Endothelial cell of umbilical vein (primary cell): Measurements from ENCODE around the gene DGKK. TPM values are rescaled to one million over a fixed set of nuclear protein-coding genes. Genes with fewer than 3 reads are reported as not detected.

Source experiments
- BruUV-seq: library from RNA; stranded (reverse); fragments of 400-500 nt; replicated peaks from 2 replicates; lab custom pipeline; 2021; lab: Mats Ljungman, UMichigan
- CTCF ChIA-PET: fragments of 300-600, 350-600 bp; sonication (Branson Sonifier 250); formaldehyde crosslinking; loops from one replicate; lab custom pipeline; 2021; ENCODE audit warnings: antibody characterized with exemption, inconsistent platforms; lab: Charles Lee
- POLR2A ChIA-PET: fragments of 300-600, 350-600 bp; sonication (Branson Sonifier 250); formaldehyde crosslinking; loops from one replicate; lab custom pipeline; 2021; ENCODE audit warnings: antibody characterized with exemption, inconsistent platforms; lab: Charles Lee
- DNase-seq: peaks from one replicate; pipeline ENCODE4 v3.0.0-alpha.2; 2011; ENCODE audit warnings: low read depth, low spot score
- FAIRE-seq: peaks from 2 replicates; lab custom pipeline; 2011; peaks lifted over from hg19 to GRCh38; lab: Jason Lieb, UNC
- H2AFZ ChIP-seq: 2 replicates; pipeline ENCODE4 v1.6.0; 2012; ENCODE audit warnings: low read depth, low read length, control low read depth, inconsistent platforms
- H3K27ac ChIP-seq: 2 replicates; pipeline ENCODE4 v1.5.1; 2011; ENCODE audit warnings: low read depth, mild to moderate bottlenecking, control low read depth, low read length, moderate library complexity; ENCODE audit not compliant: insufficient read depth
- H3K27me3 ChIP-seq, 2 experiments: 2 replicates each; pipeline versions ENCODE4 v1.6.0 to v1.6.1; 2011; ENCODE audit warnings: low read length in 2 of 2, mixed read lengths in 1 of 2; ENCODE audit not compliant: control insufficient read depth in 2 of 2, insufficient read depth in 2 of 2
- H3K36me3 ChIP-seq, 2 experiments: 2 replicates in 1 of 2; 3 replicates in 1 of 2; pipeline ENCODE4 v1.5.1; 2011; ENCODE audit warnings: low read length in 2 of 2, mild to moderate bottlenecking in 1 of 2, moderate library complexity in 1 of 2; ENCODE audit not compliant: control insufficient read depth in 2 of 2, insufficient read depth in 2 of 2; ENCODE audit errors: extremely low read depth in 1 of 2
- H3K4me1 ChIP-seq: 3 replicates; pipeline ENCODE4 v1.5.1; 2011; ENCODE audit warnings: mild to moderate bottlenecking, low read length; ENCODE audit not compliant: control insufficient read depth, insufficient read depth; ENCODE audit errors: extremely low read depth
- H3K4me2 ChIP-seq: 2 replicates; pipeline ENCODE4 v1.6.1; 2011; ENCODE audit warnings: low read length, control low read depth, mixed read lengths; ENCODE audit not compliant: insufficient read depth
- H3K4me3 ChIP-seq, 3 experiments: fragments of 200-600 bp in 1 of 3; sonication (generic), shearing (Covaris generic) in 1 of 3; replicated peaks in 1 of 3; 2 replicates each; pipeline ENCODE4 v1.5.1; 2011 to 2016; ENCODE audit warnings: control low read depth in 3 of 3, low read length in 3 of 3, mild to moderate bottlenecking in 2 of 3, inconsistent platforms in 1 of 3, low read depth in 1 of 3, moderate library complexity in 1 of 3; ENCODE audit not compliant: insufficient read depth in 1 of 3
- H3K79me2 ChIP-seq: 2 replicates; pipeline ENCODE4 v1.6.0; 2012; ENCODE audit warnings: low read length, inconsistent platforms; ENCODE audit not compliant: control insufficient read depth, insufficient read depth
- H3K9ac ChIP-seq: replicated peaks from 2 replicates; pipeline ENCODE3; 2011; ENCODE audit warnings: low read length, control low read depth; ENCODE audit not compliant: insufficient read depth; ENCODE audit errors: extremely low read depth
- H3K9me1 ChIP-seq: replicated peaks from 3 replicates; pipeline ENCODE4 v1.6.0; 2011; ENCODE audit warnings: mild to moderate bottlenecking, low read length; ENCODE audit not compliant: control insufficient read depth, insufficient read depth; ENCODE audit errors: extremely low read depth
- H3K9me3 ChIP-seq: replicated peaks from 2 replicates; pipeline ENCODE4 v1.5.1; 2012; ENCODE audit warnings: low read length, inconsistent platforms; ENCODE audit not compliant: control insufficient read depth, insufficient read depth
- H4K20me1 ChIP-seq: replicated peaks from 2 replicates; pipeline ENCODE3; 2011; ENCODE audit warnings: mild to moderate bottlenecking, low read length; ENCODE audit not compliant: control insufficient read depth, insufficient read depth; ENCODE audit errors: extremely low read depth
- EZH2 ChIP-seq: IDR thresholded peaks from 2 replicates; pipeline ENCODE4 v1.6.1; 2012; ENCODE audit warnings: borderline replicate concordance, low read depth, mild to moderate bottlenecking, moderate library complexity, low read length, inconsistent platforms; ENCODE audit not compliant: severe bottlenecking
- FOS ChIP-seq: IDR thresholded peaks from 2 replicates; pipeline ENCODE4 v1.6.1; 2011; ENCODE audit warnings: mild to moderate bottlenecking, low read length, moderate library complexity, borderline replicate concordance; ENCODE audit not compliant: insufficient read depth
- GATA2 ChIP-seq: IDR thresholded peaks from 2 replicates; pipeline ENCODE4 v1.7.0; 2011; ENCODE audit warnings: low read depth, mild to moderate bottlenecking, moderate library complexity, mixed read lengths, low read length; ENCODE audit not compliant: insufficient read length, insufficient read depth
- JUN ChIP-seq: IDR thresholded peaks from 2 replicates; pipeline ENCODE4 v1.6.1; 2011; ENCODE audit warnings: borderline replicate concordance, low read depth; ENCODE audit not compliant: insufficient read length, insufficient read depth
- MYC ChIP-seq: IDR thresholded peaks from one replicate; pipeline ENCODE4 v1.6.1; 2011; ENCODE audit warnings: mild to moderate bottlenecking, low read depth, low read length
- POLR2A ChIP-seq: IDR thresholded peaks from 2 replicates; pipeline ENCODE4 v1.6.1; 2012; ENCODE audit warnings: low read depth, mild to moderate bottlenecking, control low read depth, low read length
- POLR2AphosphoS5 ChIP-seq: IDR thresholded peaks from 2 replicates; pipeline ENCODE4 v1.6.1; 2012; ENCODE audit warnings: low read depth, mild to moderate bottlenecking, control low read depth, low read length, moderate library complexity; ENCODE audit not compliant: insufficient read depth
- dilution Hi-C: fragments of 300-500 bp; cut with MboI; formaldehyde crosslinking; loops from one replicate; pipeline ENCODE4 v1.15.0; 2019; ENCODE audit warnings: low sequenced_read_pairs; ENCODE audit not compliant: extremely low pct_ligation_motif_present
- intact Hi-C: fragments of 100-400 bp; cut with micrococcal nuclease; formaldehyde crosslinking; loops from one replicate; pipeline ENCODE4 v1.10.0; 2022
- polyA plus RNA-seq, 4 experiments: library from polyadenylated mRNA; depleted of rRNA in 3 of 4; stranded (reverse) in 3 of 4; unstranded in 1 of 4; fragments of >200 nt; gene quantifications; 2 replicates each; pipeline versions ENCODE4 v1.2.1 to v1.2.3, GENCODE V29; 2011 to 2012; ENCODE audit warnings: missing spikeins in 1 of 4
- total RNA-seq: library from RNA; stranded (reverse); gene quantifications from 2 replicates; pipeline ENCODE4 v1.2.3, GENCODE V29; 2021
- TF ChIP-seq, protein P1 (sequence below): IDR thresholded peaks from 2 replicates; pipeline ENCODE4 v1.6.1; 2011; ENCODE audit not compliant: insufficient read depth, insufficient read length
- TF ChIP-seq, protein P2 (sequence below), 2 donors: IDR thresholded peaks; 1 replicate in 1 of 2; 2 replicates in 1 of 2; pipeline ENCODE4 v1.5.1; 2011; ENCODE audit warnings: low read length in 2 of 2, mild to moderate bottlenecking in 2 of 2, moderate library complexity in 2 of 2, control low read depth in 1 of 2, inconsistent platforms in 1 of 2, low read depth in 1 of 2; ENCODE audit not compliant: insufficient read depth in 1 of 2; ENCODE audit errors: extremely low read depth in 1 of 2

Gene DGKK
- total and polyA plus RNA-seq, 2 donors (not counting 3 experiments of a cell fraction or from before 2014, with no cell fraction given), result not detected

DNA sequence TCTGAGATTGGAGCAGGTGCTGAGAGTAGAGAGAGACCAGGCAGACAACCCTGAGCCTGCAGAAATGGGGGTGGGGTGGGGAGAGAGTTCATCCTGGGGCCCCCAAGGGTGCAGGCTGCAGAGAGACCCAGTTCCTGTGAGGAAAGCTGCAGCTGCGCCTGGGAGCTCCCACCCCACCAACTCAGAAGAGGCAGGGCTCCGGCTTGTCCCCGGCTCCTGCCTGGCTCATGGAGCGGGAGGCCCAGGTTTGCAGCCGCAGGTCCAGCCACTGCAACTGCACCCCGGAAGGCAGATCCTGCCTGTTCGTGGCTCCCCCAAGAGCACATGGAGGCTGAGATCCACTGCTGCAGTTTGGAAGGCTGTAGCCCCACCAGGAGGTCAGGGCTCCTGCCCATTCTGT lies 44.2 kb upstream of the DGKK start:
- FAIRE-seq, result no peak
- no peaks in the 10 kb centered on the region for H4K20me1 ChIP-seq
- H3K79me2 ChIP-seq, result no peaks in the 10 kb centered on the region
- dilution Hi-C loops, result no loop called here
- DNase-seq, result no peak
- no peak overlapping the region for H3K4me2 ChIP-seq
- H3K9me1 ChIP-seq, result no peaks in the 10 kb centered on the region
- H3K9me3 ChIP-seq, result no peaks in the 10 kb centered on the region
- H3K27ac ChIP-seq, result no peak overlapping the region
- no peaks in the 10 kb centered on the region for H3K27me3 ChIP-seq
- POLR2A ChIA-PET, result no interaction called here
- CTCF ChIA-PET, result no interaction called here
- TF ChIP-seq EZH2 (no peak), MYC (no peak), GATA2 (no peak), POLR2AphosphoS5 (no peak)
- TF ChIP-seq, protein P1, sequence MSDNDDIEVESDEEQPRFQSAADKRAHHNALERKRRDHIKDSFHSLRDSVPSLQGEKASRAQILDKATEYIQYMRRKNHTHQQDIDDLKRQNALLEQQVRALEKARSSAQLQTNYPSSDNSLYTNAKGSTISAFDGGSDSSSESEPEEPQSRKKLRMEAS, result no peak
- TF ChIP-seq, protein P2, sequence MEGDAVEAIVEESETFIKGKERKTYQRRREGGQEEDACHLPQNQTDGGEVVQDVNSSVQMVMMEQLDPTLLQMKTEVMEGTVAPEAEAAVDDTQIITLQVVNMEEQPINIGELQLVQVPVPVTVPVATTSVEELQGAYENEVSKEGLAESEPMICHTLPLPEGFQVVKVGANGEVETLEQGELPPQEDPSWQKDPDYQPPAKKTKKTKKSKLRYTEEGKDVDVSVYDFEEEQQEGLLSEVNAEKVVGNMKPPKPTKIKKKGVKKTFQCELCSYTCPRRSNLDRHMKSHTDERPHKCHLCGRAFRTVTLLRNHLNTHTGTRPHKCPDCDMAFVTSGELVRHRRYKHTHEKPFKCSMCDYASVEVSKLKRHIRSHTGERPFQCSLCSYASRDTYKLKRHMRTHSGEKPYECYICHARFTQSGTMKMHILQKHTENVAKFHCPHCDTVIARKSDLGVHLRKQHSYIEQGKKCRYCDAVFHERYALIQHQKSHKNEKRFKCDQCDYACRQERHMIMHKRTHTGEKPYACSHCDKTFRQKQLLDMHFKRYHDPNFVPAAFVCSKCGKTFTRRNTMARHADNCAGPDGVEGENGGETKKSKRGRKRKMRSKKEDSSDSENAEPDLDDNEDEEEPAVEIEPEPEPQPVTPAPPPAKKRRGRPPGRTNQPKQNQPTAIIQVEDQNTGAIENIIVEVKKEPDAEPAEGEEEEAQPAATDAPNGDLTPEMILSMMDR (IDR thresholded peaks at IDR 0.05; ENCODE audit: extremely low read depth in 1 of 2, insufficient read depth in 1 of 2, low read depth in 1 of 2, low read length in 2 of 2), result no peak
- intact Hi-C loops, result no loop called here
- no peaks in the 10 kb centered on the region for H3K4me1 ChIP-seq
- no TSS peak for BruUV-seq
- H3K4me3 ChIP-seq, result no peak overlapping the region
- no peak overlapping the region for H3K9ac ChIP-seq
- H2AFZ ChIP-seq, result no peak overlapping the region
- no peaks in the 10 kb centered on the region for H3K36me3 ChIP-seq

DNA sequence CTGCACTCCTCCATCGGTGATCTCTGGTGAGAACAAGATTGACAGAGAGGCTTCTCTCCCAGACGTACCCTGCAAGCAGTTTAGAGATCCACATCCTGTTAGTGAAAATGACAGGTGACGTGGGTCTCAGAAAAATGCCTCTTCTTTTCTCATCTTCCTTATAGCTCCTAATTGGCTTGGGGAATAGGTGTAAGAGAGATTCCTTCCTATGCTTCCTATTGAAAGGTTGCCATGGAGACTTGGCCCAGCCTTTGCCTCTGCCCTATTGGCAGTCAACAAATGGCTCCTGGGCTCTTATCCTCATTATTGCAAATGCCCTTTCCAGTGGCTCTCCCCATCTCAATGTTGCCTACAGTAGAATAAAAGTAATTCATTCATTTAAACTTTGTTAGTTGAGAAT lies 26.5 kb upstream of the DGKK start:
- TF ChIP-seq FOS, result no peak
- TF ChIP-seq GATA2, result no peak
- TF ChIP-seq POLR2A, result no peak
- TF ChIP-seq, protein P2 (IDR thresholded peaks at IDR 0.05; ENCODE audit: extremely low read depth in 1 of 2, insufficient read depth in 1 of 2, low read depth in 1 of 2, low read length in 2 of 2), result no peak
- no peak for TF ChIP-seq POLR2AphosphoS5
- TF ChIP-seq JUN, result no peak
- TF ChIP-seq, protein P1, result no peak
- POLR2A ChIA-PET, result no interaction called here
- H3K4me3 ChIP-seq, result no peak overlapping the region
- intact Hi-C loops, result no loop called here
- DNase-seq, result no peak
- CTCF ChIA-PET, result no interaction called here
- H2AFZ ChIP-seq, result no peak overlapping the region
- no peaks in the 10 kb centered on the region for H3K9me1 ChIP-seq
- no peak overlapping the region for H3K27ac ChIP-seq
- FAIRE-seq, result no peak
- no peaks in the 10 kb centered on the region for H3K9me3 ChIP-seq
- H3K27me3 ChIP-seq, result no peaks in the 10 kb centered on the region
- no peak overlapping the region for H3K4me2 ChIP-seq
- dilution Hi-C loops, result no loop called here
- no peak overlapping the region for H3K9ac ChIP-seq
- no peaks in the 10 kb centered on the region for H3K4me1 ChIP-seq
- H4K20me1 ChIP-seq, result no peaks in the 10 kb centered on the region
- H3K79me2 ChIP-seq, result no peaks in the 10 kb centered on the region
- BruUV-seq, result no TSS peak
- H3K36me3 ChIP-seq, result no peaks in the 10 kb centered on the region
